HPDE6-E6E7 (cell line): ENCODE measurements around the gene EMP2.
"Not testable (repeated sequence)": the region's sequence is repeated elsewhere in the genome, so short reads cannot be mapped to it uniquely, and the experiment has no call there.

Experiments used
- DNase-seq: peaks from one replicate; pipeline ENCODE4 v3.0.0; 2011; ENCODE audit warnings: missing footprints; ENCODE audit errors: extremely low spot score

Gene EMP2

GRCh38 chr16:10578474-10579316 is 1.7 kb downstream of the EMP2 start:
- no peak for DNase-seq

GRCh38 chr16:10577305-10578202 is 2.8 kb downstream of the EMP2 start:
- no peak for DNase-seq

GRCh38 chr16:10576390-10577304 is 3.8 kb downstream of the EMP2 start:
- no peak for DNase-seq

- DNase-seq = no peak
Measured at GRCh38 chr16:10575506-10576130, 4.8 kb downstream of the EMP2 start.

GRCh38 chr16:10572611-10573010 is 7.8 kb downstream of the EMP2 start:
- no peak for DNase-seq

- DNase-seq = no peak
Measured at GRCh38 chr16:10571354-10571753, 9.0 kb downstream of the EMP2 start.

GRCh38 chr16:10569621-10570020 is 10.8 kb downstream of the EMP2 start:
- no peak for DNase-seq

- no peak for DNase-seq
Measured at GRCh38 chr16:10566613-10567012, 13.8 kb downstream of the EMP2 start.

GRCh38 chr16:10565167-10565566 is 15.2 kb downstream of the EMP2 start:
- DNase-seq = no peak

- DNase-seq = no peak
Measured at GRCh38 chr16:10564591-10564990, 15.8 kb downstream of the EMP2 start.

- DNase-seq = no peak
Measured at GRCh38 chr16:10562361-10562899, 18.0 kb downstream of the EMP2 start.

GRCh38 chr16:10561425-10561824 is 19.0 kb downstream of the EMP2 start:
- DNase-seq = no peak

GRCh38 chr16:10561001-10561400 is 19.4 kb downstream of the EMP2 start:
- no peak for DNase-seq

GRCh38 chr16:10559792-10560191 is 20.6 kb downstream of the EMP2 start:
- DNase-seq = not testable (repeated sequence)

GRCh38 chr16:10558746-10559641 is 21.4 kb downstream of the EMP2 start:
- no peak for DNase-seq

- DNase-seq = no peak
Measured at GRCh38 chr16:10558305-10558704, 22.1 kb downstream of the EMP2 start.

- DNase-seq = no peak
Measured at GRCh38 chr16:10557750-10558149, 22.6 kb downstream of the EMP2 start.

GRCh38 chr16:10556236-10556635 is 24.2 kb downstream of the EMP2 start:
- no peak for DNase-seq

- no peak for DNase-seq
Measured at GRCh38 chr16:10554569-10554968, 25.8 kb downstream of the EMP2 start.

- no peak for DNase-seq
Measured at GRCh38 chr16:10552998-10553491, 27.4 kb downstream of the EMP2 start.
